Measurements from ENCODE around the gene BDKRB2.

The BDKRB2 gene

DNA sequence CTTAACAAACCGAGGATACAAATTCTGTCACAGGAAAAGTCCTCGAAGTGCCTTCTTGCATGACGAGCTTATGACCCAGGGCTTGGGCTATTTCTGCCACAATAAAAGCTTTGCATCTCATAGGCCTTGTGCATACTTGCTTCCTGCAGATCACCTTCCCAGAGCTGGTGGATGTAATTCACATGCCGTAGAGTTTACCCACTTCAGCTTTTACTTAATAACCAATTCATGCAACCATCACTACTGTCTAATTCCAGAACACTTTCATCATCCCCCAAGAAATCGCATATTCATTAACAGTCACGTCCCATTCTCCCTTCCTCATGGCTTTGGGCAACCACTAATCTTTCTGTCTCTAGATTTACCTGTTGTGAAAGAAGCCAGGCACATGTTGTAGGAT is 42.4 kb downstream of the BDKRB2 start:
- TF ChIP-seq POLR2AphosphoS5 (IDR thresholded peaks at IDR 0.05; ENCODE audit: low read depth, low read length) (no peak), FOXP2 (optimal IDR thresholded peaks at IDR 0.05; ENCODE audit: borderline replicate concordance, extremely low read depth, extremely low read length, insufficient read depth) (no peak), TAF1 (IDR thresholded peaks at IDR 0.05; ENCODE audit: borderline replicate concordance, insufficient read depth, low read length) (no peak), SIN3A (IDR thresholded peaks at IDR 0.05; ENCODE audit: borderline replicate concordance, insufficient read depth, low read length) (no peak)
- TF ChIP-seq, protein P1, sequence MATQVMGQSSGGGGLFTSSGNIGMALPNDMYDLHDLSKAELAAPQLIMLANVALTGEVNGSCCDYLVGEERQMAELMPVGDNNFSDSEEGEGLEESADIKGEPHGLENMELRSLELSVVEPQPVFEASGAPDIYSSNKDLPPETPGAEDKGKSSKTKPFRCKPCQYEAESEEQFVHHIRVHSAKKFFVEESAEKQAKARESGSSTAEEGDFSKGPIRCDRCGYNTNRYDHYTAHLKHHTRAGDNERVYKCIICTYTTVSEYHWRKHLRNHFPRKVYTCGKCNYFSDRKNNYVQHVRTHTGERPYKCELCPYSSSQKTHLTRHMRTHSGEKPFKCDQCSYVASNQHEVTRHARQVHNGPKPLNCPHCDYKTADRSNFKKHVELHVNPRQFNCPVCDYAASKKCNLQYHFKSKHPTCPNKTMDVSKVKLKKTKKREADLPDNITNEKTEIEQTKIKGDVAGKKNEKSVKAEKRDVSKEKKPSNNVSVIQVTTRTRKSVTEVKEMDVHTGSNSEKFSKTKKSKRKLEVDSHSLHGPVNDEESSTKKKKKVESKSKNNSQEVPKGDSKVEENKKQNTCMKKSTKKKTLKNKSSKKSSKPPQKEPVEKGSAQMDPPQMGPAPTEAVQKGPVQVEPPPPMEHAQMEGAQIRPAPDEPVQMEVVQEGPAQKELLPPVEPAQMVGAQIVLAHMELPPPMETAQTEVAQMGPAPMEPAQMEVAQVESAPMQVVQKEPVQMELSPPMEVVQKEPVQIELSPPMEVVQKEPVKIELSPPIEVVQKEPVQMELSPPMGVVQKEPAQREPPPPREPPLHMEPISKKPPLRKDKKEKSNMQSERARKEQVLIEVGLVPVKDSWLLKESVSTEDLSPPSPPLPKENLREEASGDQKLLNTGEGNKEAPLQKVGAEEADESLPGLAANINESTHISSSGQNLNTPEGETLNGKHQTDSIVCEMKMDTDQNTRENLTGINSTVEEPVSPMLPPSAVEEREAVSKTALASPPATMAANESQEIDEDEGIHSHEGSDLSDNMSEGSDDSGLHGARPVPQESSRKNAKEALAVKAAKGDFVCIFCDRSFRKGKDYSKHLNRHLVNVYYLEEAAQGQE (IDR thresholded peaks at IDR 0.05; ENCODE audit: insufficient read depth in 1 of 2, low read depth in 2 of 2, low read length in 2 of 2) = no peak

DNA sequence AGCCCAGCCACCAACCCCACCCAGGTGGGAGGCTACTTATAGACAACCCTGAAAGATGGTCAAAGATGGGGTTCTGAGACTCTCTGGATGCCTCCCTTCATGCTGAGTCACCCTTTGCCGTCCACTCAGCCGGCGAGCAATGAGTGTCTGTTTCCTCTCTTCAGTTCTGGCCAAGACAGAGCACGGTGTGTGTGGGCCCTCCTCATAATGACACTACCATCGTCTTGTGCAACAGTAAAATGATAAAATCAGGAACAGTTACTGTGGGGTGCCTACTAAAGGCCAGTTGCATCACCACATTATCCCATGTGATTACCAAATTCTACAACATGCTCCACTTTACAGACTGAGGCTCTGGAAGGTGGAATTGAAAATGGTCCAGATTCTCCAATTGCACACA is 44.4 kb downstream of the BDKRB2 start:
- TF ChIP-seq FOXP2 (optimal IDR thresholded peaks at IDR 0.05; ENCODE audit: borderline replicate concordance, extremely low read depth, extremely low read length, insufficient read depth) (no peak), POLR2AphosphoS5 (IDR thresholded peaks at IDR 0.05; ENCODE audit: low read depth, low read length) (no peak), SIN3A (IDR thresholded peaks at IDR 0.05; ENCODE audit: borderline replicate concordance, insufficient read depth, low read length) (no peak), TAF1 (IDR thresholded peaks at IDR 0.05; ENCODE audit: borderline replicate concordance, insufficient read depth, low read length) (no peak)
- TF ChIP-seq, protein P1 (IDR thresholded peaks at IDR 0.05; ENCODE audit: insufficient read depth in 1 of 2, low read depth in 2 of 2, low read length in 2 of 2) = no peak

DNA sequence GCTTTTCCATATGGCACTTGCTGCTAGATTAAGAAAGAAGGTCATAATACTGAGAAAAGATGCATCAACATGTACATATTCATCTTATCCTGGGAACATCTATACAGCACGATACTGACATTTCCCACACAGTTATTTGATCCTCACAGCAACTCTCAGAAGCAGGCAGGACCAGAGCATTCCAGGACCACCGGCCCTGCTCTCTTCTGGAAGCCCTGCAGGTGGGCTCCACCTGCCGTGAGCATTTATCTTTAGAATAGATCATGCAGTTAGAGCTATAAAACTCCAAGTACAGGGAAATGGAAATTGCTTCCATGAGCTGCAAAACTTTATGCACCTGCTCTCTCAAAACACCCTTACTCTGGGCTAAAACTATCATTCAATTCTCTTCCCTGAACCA is 45.8 kb downstream of the BDKRB2 start:
- TF ChIP-seq SIN3A (IDR thresholded peaks at IDR 0.05; ENCODE audit: borderline replicate concordance, insufficient read depth, low read length) (no peak), FOXP2 (optimal IDR thresholded peaks at IDR 0.05; ENCODE audit: borderline replicate concordance, extremely low read depth, extremely low read length, insufficient read depth) (no peak), TAF1 (IDR thresholded peaks at IDR 0.05; ENCODE audit: borderline replicate concordance, insufficient read depth, low read length) (no peak), POLR2AphosphoS5 (IDR thresholded peaks at IDR 0.05; ENCODE audit: low read depth, low read length) (no peak)
- TF ChIP-seq, protein P1 (IDR thresholded peaks at IDR 0.05; ENCODE audit: insufficient read depth in 1 of 2, low read depth in 2 of 2, low read length in 2 of 2) = no peak

DNA sequence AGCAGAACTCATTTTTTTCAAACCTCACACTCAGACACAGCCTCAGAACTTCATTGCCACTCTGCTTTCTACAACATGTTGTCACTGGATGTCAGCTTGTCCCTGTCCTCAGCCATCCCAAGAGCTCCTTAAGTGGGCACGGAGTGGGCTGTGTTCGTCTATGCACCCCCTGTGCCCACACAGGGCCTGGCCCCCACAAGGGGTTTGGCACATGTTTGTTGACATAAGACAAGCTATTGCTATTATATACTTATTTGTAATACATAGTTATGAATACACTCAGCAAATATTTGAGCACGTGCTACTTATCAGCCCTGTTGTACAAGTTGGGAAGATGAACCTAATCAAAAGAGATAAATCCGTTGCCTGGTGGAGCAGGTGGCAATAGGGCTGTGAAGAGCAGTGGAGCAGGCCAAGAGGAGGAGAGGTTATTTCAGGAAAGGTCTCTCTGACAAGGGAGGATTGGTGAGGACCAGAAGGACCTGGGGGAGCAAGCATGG is 47.1 kb downstream of the BDKRB2 start:
- no peak for TF ChIP-seq TAF1 (IDR thresholded peaks at IDR 0.05; ENCODE audit: borderline replicate concordance, insufficient read depth, low read length)
- TF ChIP-seq FOXP2 (optimal IDR thresholded peaks at IDR 0.05; ENCODE audit: borderline replicate concordance, extremely low read depth, extremely low read length, insufficient read depth) = no peak
- no peak for TF ChIP-seq POLR2AphosphoS5 (IDR thresholded peaks at IDR 0.05; ENCODE audit: low read depth, low read length)
- TF ChIP-seq SIN3A (IDR thresholded peaks at IDR 0.05; ENCODE audit: borderline replicate concordance, insufficient read depth, low read length) = no peak
- TF ChIP-seq, protein P1 (IDR thresholded peaks at IDR 0.05; ENCODE audit: insufficient read depth in 1 of 2, low read depth in 2 of 2, low read length in 2 of 2) = no peak

All from PFSK-1 (cell line).